Measurements from ENCODE around the gene DCK. TPM values are rescaled to one million over a fixed set of nuclear protein-coding genes. Genes with fewer than 3 reads are reported as not detected.

DCK gene
- total and polyA plus RNA-seq, 10 donors: 19.3 to 45.5 (median 35.3) TPM

DNA sequence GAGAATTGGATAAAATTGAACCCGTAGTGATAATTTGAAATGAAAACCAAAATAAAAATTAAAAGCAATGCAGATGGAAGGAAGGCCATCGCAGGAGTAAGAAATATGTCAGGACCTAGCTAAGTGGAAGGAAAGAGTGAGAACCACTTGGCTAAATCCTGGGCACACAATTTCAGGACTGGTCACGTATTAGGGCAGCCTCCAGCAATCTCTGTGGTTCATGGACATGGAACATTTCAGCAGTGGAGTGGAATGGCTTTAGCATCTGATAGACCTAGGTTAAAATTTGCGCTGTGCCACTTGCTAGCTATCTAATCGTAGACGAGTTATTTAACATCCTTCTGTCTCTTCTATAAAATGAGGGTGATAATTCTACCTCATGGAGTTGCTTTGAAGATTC, 71.1 kb downstream of the DCK start:
- intact Hi-C loops (cut with DNase I; ENCODE audit: low total_unique reads): no loop called here
- no peak for DNase-seq
- 91 to 99% (median 94%) methylated on average over 6 of the region's 6 CpGs for WGBS, 5 donors
- peaks cover 0 to 8% (median 0%) of the 10 kb centered on the region in 6 donors for H3K4me1 ChIP-seq
- no peaks in the 10 kb centered on the region for H3K9me3 ChIP-seq
- H3K27me3 ChIP-seq (replicated peaks in 1 of 7): no peaks in the 10 kb centered on the region
- no peak overlapping the region for H3K4me3 ChIP-seq
- TF ChIP-seq POLR2A (IDR thresholded peaks at IDR 0.05) (no peak), POLR2AphosphoS5 (IDR thresholded peaks at IDR 0.05) (no peak)
- TF ChIP-seq, protein P1, sequence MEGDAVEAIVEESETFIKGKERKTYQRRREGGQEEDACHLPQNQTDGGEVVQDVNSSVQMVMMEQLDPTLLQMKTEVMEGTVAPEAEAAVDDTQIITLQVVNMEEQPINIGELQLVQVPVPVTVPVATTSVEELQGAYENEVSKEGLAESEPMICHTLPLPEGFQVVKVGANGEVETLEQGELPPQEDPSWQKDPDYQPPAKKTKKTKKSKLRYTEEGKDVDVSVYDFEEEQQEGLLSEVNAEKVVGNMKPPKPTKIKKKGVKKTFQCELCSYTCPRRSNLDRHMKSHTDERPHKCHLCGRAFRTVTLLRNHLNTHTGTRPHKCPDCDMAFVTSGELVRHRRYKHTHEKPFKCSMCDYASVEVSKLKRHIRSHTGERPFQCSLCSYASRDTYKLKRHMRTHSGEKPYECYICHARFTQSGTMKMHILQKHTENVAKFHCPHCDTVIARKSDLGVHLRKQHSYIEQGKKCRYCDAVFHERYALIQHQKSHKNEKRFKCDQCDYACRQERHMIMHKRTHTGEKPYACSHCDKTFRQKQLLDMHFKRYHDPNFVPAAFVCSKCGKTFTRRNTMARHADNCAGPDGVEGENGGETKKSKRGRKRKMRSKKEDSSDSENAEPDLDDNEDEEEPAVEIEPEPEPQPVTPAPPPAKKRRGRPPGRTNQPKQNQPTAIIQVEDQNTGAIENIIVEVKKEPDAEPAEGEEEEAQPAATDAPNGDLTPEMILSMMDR (IDR thresholded peaks at IDR 0.05 in 8 of 11, conservative IDR thresholded peaks at IDR 0.05 in 3 of 11): no peak
- no peaks in the 10 kb centered on the region for H3K36me3 ChIP-seq
- no peak overlapping the region for H3K27ac ChIP-seq

DNA sequence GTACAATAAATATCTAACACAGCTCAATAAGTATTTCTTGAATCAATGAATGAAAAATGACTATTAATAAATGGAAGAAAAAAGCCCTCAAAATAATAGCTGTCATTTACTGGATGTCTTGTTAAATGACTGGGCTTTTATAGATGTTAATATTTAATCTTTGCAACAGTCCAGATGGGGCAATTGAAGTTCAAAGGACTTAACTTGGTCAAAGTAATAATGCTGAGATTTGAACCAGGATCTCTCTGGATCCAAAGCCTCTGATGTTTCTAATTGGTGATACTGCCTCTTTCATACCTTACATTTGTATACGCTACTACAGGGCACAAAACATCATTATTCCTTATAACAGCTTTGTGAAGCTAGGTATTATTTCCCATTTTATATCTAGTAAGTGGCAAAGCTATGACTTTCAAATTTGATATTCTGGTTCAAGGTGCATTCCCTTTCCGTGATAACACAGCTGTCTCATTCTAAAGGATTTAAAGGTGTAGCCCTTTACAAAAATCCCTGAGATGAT, 72.6 kb downstream of the DCK start:
- Histone ChIP-seq H3K4me1 (peaks cover 0 to 8% (median 0%) of the 10 kb centered on the region in 6 donors), H3K9me3 (no peaks in the 10 kb centered on the region), H3K27me3 (replicated peaks in 1 of 7) (no peaks in the 10 kb centered on the region), H3K36me3 (no peaks in the 10 kb centered on the region), H3K4me3 (no peak overlapping the region), H3K27ac (no peak overlapping the region)
- TF ChIP-seq, protein P1 (IDR thresholded peaks at IDR 0.05 in 8 of 11, conservative IDR thresholded peaks at IDR 0.05 in 3 of 11): no peak
- no peak for TF ChIP-seq POLR2A (IDR thresholded peaks at IDR 0.05)
- TF ChIP-seq POLR2AphosphoS5 (IDR thresholded peaks at IDR 0.05): no peak
- intact Hi-C loops (cut with DNase I; ENCODE audit: low total_unique reads): no loop called here
- DNase-seq: no peak
- 91 to 94% (median 93%) methylated on average over 2 of the region's 2 CpGs for WGBS, 5 donors

DNA sequence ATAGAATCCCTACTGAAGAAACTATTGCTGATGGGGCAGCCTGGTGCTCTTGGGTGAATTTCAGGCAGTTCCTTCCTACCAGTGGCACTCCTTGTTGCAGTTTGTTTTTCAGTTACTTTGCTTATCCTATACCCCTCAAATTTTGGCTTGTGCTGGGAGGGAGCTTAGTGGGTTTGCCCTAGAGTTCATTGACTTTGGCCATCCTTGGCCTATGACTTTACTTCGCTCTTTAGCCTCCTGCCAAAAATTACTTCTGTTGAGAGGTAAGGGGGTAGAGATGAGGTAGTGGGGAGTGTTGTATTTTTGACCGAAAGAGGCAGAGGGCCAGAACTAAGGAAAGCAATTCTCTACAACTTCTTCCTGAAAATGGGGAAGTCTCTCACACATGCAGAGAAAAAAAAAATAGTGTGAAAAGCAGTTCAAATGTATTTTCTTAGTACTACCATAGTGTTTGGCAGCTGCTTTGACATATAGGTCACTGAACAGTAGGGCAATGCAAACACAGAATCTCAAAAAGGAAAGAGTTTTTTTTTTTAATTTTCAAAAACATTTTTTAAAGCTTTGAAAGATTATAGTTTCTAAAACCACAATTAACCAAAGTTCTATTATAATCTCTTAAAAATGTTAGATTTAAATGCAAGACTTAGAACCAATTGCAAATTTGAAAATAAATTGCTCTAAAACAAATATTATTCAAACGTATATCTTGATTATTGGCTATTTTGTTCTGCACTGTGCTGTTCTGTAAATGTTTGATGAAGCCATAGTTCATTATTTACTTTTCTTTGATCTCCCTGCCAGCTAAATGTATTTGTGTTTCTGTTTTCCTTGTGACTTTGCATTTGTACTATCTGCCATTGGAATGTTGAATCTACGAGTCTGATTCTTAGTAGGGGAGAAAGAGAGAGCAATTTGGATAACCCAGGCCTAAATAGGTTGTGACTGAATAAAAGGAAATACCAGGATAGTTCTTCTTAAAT, 73.6 kb downstream of the DCK start:
- no peaks in the 10 kb centered on the region for H3K27me3 ChIP-seq (replicated peaks in 1 of 7)
- 66 to 78% (median 69%) methylated on average over 4 of the region's 4 CpGs for WGBS, 5 donors
- no peaks in the 10 kb centered on the region for H3K36me3 ChIP-seq
- intact Hi-C loops (cut with DNase I; ENCODE audit: low total_unique reads): no loop called here
- TF ChIP-seq POLR2A (IDR thresholded peaks at IDR 0.05): no peak
- TF ChIP-seq, protein P1 (IDR thresholded peaks at IDR 0.05 in 8 of 11, conservative IDR thresholded peaks at IDR 0.05 in 3 of 11): no peak
- no peak for TF ChIP-seq POLR2AphosphoS5 (IDR thresholded peaks at IDR 0.05)
- no peak for DNase-seq
- no peak overlapping the region for H3K27ac ChIP-seq
- peaks cover 0 to 8% (median 0%) of the 10 kb centered on the region in 6 donors for H3K4me1 ChIP-seq
- no peak overlapping the region for H3K4me3 ChIP-seq
- no peaks in the 10 kb centered on the region for H3K9me3 ChIP-seq

DNA sequence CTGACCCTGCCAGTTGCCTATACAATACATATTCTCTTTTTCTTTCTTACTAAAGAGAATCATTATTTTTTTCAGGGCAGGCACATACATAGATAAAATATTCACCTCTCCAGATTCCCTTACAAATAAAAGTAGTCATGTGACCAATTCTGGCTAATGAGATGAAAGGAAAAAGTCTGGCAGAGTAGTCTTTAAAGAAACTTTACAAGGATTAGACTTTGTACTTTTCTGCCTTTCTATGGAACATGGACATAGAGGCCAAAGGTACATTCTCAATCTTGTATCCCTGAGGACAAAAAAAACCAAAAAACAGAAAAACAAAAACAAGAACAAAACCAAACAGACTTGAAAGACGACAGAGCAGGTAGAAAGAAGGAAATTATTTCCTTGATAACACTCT, 75.6 kb downstream of the DCK start:
- no peak overlapping the region for H3K27ac ChIP-seq
- no peak for DNase-seq
- H3K9me3 ChIP-seq: no peaks in the 10 kb centered on the region
- TF ChIP-seq POLR2A (IDR thresholded peaks at IDR 0.05): no peak
- no peak for TF ChIP-seq POLR2AphosphoS5 (IDR thresholded peaks at IDR 0.05)
- H3K27me3 ChIP-seq (replicated peaks in 1 of 7): no peaks in the 10 kb centered on the region
- intact Hi-C loops (cut with DNase I; ENCODE audit: low total_unique reads): no loop called here
- no peak overlapping the region for H3K4me3 ChIP-seq
- H3K36me3 ChIP-seq: no peaks in the 10 kb centered on the region
- WGBS, 5 donors: 73 to 91% (median 83%) methylated on average over 1 of the region's 1 CpG
- peaks cover 0 to 8% (median 0%) of the 10 kb centered on the region in 6 donors for H3K4me1 ChIP-seq
